BJ (cell line): ENCODE measurements around the gene FMN1. TPM values are rescaled to one million over a fixed set of nuclear protein-coding genes. Genes with fewer than 3 reads are reported as not detected.

Experiments
- CTCF ChIA-PET: fragments of 350-600 bp; formaldehyde crosslinking; extraction: SDS; loops from one replicate; lab custom pipeline; 2021; ENCODE audit warnings: antibody characterized with exemption, inconsistent platforms; lab: Yijun Ruan, JAX
- POLR2A ChIA-PET: fragments of 300-600 bp; sonication (Branson Sonifier 250); formaldehyde crosslinking; extraction: SDS; loops from one replicate; lab custom pipeline; 2021; ENCODE audit warnings: antibody characterized with exemption; lab: Charles Lee
- DNase-seq: peaks from one replicate; pipeline ENCODE4 v3.0.0-alpha.2; 2011; ENCODE audit warnings: low read depth
- H3K27me3 ChIP-seq: 2 replicates; pipeline ENCODE4 v1.6.0; 2011; ENCODE audit warnings: low read length; ENCODE audit not compliant: control insufficient read depth, insufficient read depth
- H3K36me3 ChIP-seq: 2 replicates; pipeline ENCODE4 v1.5.1; 2011; ENCODE audit warnings: low read length; ENCODE audit not compliant: control insufficient read depth, insufficient read depth
- H3K4me3 ChIP-seq: 2 replicates; pipeline ENCODE4 v1.5.1; 2011; ENCODE audit warnings: low read depth, mild to moderate bottlenecking, control low read depth, low read length
- polyA plus RNA-seq: library from polyadenylated mRNA; depleted of rRNA; stranded (reverse); fragments of >200 nt; gene quantifications from 2 replicates; pipeline ENCODE4 v1.2.3, GENCODE V29; 2011
- TF ChIP-seq, protein P1 (sequence below): IDR thresholded peaks from 2 replicates; pipeline ENCODE4 v1.5.1; 2011; ENCODE audit warnings: low read depth, mild to moderate bottlenecking, control low read depth, inconsistent platforms, low read length, moderate library complexity; ENCODE audit not compliant: insufficient read depth

The FMN1 gene
- polyA plus RNA-seq, 1 experiment: 2.6 TPM

DNA sequence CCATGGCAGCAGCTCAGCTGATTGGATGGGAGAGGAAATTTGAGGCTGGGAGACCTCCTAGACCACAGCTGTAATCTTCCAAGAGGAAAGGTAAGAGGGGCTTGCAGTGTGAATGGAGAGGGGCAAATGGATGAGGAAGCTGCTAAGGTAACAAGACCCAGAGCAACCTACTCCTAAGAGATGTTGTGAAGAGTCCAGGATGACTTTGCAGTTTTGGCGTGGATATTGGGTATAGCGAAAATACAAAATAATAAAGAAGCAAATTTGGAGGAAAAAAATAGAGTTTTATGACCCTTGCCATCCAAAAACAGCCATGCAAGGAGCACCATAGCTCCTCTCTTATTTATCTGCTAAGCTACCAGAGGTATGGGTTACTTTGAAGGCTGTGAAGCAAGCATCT lies 290.1 kb downstream of the FMN1 start:
- TF ChIP-seq, protein P1, sequence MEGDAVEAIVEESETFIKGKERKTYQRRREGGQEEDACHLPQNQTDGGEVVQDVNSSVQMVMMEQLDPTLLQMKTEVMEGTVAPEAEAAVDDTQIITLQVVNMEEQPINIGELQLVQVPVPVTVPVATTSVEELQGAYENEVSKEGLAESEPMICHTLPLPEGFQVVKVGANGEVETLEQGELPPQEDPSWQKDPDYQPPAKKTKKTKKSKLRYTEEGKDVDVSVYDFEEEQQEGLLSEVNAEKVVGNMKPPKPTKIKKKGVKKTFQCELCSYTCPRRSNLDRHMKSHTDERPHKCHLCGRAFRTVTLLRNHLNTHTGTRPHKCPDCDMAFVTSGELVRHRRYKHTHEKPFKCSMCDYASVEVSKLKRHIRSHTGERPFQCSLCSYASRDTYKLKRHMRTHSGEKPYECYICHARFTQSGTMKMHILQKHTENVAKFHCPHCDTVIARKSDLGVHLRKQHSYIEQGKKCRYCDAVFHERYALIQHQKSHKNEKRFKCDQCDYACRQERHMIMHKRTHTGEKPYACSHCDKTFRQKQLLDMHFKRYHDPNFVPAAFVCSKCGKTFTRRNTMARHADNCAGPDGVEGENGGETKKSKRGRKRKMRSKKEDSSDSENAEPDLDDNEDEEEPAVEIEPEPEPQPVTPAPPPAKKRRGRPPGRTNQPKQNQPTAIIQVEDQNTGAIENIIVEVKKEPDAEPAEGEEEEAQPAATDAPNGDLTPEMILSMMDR: no peak
- no peaks in the 10 kb centered on the region for H3K36me3 ChIP-seq
- DNase-seq: no peak
- no peaks in the 10 kb centered on the region for H3K27me3 ChIP-seq
- ChIA-PET CTCF (interaction anchor here (1.2 kb wide), 1 partner anchor 48 kb away, joined by 3 read pairs; no protein-coding TSS in a partner anchor), POLR2A (interaction anchor here (0.6 kb wide), 1 partner anchor 129 kb away, joined by 4 read pairs; no protein-coding TSS in a partner anchor)
- no peak overlapping the region for H3K4me3 ChIP-seq

GRCh38 chr15:32903591-32904290 lies 290.8 kb downstream of the FMN1 start:
- ChIA-PET CTCF (interaction anchor here (0.6 to 1.4 kb wide), 3 partner anchors 15 to 225 kb away, joined by 3 to 4 read pairs (median 3); no protein-coding TSS in a partner anchor), POLR2A (interaction anchor here (0.5 kb wide), 1 partner anchor 14 kb away, joined by 4 read pairs; no protein-coding TSS in a partner anchor)
- no peak for DNase-seq
- Histone ChIP-seq H3K4me3 (no peak overlapping the region), H3K27me3 (no peaks in the 10 kb centered on the region), H3K36me3 (no peaks in the 10 kb centered on the region)
- TF ChIP-seq, protein P1: no peak

DNA sequence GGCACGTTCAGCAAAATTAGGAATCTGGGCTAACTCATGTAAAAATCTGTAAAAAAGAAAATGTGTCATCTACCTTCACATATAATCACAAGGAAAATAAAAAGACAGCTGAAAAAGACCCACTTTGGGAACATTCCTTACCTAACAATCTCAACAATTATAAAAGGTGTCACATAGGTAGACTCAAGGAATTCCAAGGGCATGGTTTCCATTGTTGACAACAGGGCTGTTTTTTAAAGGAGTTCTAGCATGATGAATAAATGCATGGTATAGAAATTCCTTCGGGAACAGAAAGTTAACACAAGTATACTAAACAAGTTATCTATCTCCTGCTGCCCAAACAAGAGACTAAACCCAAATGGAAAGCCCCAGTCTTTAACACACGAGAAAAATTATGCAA lies 292.5 kb downstream of the FMN1 start:
- Histone ChIP-seq H3K27me3 (no peaks in the 10 kb centered on the region), H3K36me3 (no peaks in the 10 kb centered on the region), H3K4me3 (no peak overlapping the region)
- TF ChIP-seq, protein P1: no peak
- DNase-seq: no peak
- CTCF ChIA-PET: interaction anchor here (0.6 kb wide), 1 partner anchor 15 kb away, joined by 3 read pairs; no protein-coding TSS in a partner anchor
- POLR2A ChIA-PET: no interaction called here

DNA sequence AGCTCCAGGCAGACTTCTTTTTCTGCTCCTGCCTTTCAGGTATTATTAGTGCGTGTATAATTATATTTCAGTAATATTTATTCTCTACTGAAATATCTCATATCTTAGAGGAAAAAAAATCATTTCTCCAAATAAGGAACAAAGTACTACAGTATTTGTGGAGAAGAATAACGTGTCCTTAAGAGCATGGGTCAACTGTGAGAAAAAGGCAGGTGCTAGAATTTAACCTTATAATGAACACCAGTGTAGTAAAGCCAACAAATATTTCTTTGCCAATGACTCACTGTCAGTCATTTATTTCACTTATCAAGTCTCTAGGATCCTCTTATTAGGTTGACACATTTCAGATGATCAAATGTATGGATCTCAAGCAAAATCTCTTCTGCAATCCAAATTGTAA lies 293.3 kb downstream of the FMN1 start:
- ChIA-PET CTCF (no interaction called here), POLR2A (no interaction called here)
- H3K36me3 ChIP-seq: no peaks in the 10 kb centered on the region
- DNase-seq: no peak
- no peaks in the 10 kb centered on the region for H3K27me3 ChIP-seq
- TF ChIP-seq, protein P1: no peak
- H3K4me3 ChIP-seq: no peak overlapping the region

GRCh38 chr15:32899126-32899596 lies 295.4 kb downstream of the FMN1 start:
- CTCF ChIA-PET: interaction anchor here (1.1 to 1.4 kb wide), 3 partner anchors 9 to 95 kb away, joined by 3 read pairs; no protein-coding TSS in a partner anchor
- no peaks in the 10 kb centered on the region for H3K27me3 ChIP-seq
- TF ChIP-seq, protein P1: no peak
- POLR2A ChIA-PET: no interaction called here
- no peak for DNase-seq
- H3K36me3 ChIP-seq: no peaks in the 10 kb centered on the region
- H3K4me3 ChIP-seq: no peak overlapping the region
